Fibroblast of skin of left biceps (primary cell): ENCODE results near the gene TEX38.
"Not testable (repeated sequence)": the region's sequence is repeated elsewhere in the genome, so short reads cannot be mapped to it uniquely, and the experiment has no call there.

Experiments
- DNase-seq, 2 experiments: peaks; one replicate each; pipeline ENCODE4 v3.0.0-alpha.2; 2013; ENCODE audit warnings: low read depth in 2 of 2

The TEX38 gene

DNA sequence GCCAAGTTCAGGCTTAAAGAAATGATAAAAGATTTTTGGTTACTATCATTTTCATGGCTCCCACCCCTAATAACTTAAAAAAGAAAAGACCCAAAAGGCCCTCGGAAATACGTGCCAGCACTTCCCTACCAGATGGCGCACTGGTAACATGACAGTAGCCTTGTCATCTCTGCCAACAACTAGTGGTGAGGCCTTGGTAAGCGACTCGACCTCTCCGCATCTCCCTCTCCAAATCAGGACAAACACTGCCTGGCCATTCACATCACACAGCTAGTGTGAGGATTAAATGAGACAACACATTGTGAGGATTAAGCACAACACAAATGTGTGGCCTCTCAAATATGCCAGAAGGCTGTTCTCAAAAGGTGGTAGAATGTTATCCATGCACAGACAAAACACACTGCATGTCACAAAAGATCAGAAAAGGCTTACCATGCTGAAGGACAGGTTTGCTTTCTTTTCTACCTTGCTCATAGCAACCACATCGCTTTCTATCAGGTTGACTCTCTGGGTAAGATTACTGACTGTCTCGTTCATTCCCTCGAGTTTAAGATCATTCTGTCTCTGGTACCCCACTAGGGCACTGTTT, 16.4 kb downstream of the TEX38 start:
- no peak for DNase-seq

GRCh38 chr1:46689356-46689755, 17.7 kb downstream of the TEX38 start:
- DNase-seq = no peak

GRCh38 chr1:46689897-46690296, 18.2 kb downstream of the TEX38 start:
- no peak for DNase-seq

DNA sequence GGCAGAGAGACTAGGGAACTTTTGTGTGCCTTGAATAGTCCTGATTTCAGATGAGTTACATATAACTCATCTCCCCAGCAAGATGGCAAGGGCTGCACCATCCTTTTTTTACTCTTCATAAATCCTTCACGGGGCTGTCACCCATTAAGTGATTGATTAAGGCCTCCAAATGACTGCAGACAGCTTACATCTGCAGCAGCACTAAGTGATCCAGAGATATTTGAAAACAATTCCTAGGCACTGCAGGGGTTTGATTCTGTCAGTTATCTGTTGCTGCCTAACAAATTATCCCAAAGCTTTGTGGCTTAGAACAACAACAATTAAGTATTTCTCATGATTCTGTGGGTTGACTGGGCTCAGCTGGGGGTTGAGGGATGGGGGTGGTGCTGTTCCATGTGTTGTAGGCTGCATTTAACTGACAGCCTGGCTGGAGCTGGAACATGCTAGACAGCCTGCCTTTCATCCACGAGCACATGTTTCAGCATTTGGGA, 19.3 kb downstream of the TEX38 start:
- DNase-seq = peak in 1 of 2 experiments; percentile 13

- DNase-seq = no peak
These were observed 20.5 kb downstream of the TEX38 start for GRCh38 chr1:46691997-46692790.

DNA sequence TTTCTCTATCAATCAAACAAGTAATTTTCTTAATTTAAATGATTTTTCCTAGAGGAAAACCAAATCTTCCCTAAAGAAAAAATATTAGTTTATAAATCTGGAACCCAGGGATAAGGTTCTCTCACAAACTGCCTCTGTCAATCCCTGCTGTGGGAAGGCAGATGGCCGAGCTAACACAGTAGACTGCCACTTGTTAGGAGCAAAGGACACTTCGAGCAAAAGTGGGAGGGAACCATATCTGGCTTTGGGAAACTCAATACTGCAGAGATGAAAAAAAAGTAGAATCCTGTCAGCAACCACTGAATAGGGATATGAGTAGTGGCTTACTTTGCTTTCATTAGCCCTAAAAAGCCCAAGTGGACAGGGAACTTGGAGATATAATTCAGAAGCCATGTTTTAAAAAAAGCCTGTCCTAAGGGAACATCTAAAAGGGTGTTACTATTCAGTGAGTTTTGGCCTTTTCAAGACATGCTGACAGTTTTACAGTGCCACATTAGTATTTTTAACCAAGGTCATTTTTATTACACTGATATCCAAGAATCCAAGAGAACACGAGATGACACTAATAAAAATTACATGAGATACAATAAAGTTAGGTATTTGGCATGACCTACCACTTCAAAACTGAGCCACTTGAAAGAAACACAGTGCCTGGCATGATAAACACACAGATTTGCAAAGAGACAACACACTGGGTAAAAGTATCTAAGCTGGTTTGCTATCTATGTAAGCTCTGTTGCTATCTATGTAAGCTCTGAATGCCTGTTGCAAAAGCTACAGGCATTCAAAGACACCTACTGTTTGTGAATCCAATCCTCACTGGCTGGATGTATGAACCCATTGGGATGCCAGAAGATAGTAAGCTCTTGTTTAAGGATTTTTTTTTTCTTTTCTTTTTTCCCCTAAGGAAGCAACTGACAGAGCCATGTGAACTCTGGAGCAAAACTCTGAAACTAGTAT, 21.4 kb downstream of the TEX38 start:
- DNase-seq = no peak

DNA sequence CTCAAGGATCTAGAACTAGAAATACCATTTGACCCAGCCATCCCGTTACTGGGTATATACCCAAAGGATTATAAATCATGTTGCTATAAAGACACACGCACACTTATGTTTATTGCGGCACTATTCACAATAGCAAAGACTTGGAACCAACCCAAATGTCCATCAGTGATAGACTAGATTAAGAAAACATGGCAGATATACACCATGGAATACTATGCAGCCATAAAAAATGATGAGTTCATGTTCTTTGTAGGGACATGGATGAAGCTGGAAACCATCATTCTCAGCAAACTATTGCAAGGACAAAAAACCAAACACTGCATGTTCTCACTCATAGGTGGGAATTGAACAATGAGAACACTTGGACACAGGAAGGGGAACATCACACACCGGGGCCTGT, 23.0 kb downstream of the TEX38 start:
- DNase-seq = not testable (repeated sequence)

DNA sequence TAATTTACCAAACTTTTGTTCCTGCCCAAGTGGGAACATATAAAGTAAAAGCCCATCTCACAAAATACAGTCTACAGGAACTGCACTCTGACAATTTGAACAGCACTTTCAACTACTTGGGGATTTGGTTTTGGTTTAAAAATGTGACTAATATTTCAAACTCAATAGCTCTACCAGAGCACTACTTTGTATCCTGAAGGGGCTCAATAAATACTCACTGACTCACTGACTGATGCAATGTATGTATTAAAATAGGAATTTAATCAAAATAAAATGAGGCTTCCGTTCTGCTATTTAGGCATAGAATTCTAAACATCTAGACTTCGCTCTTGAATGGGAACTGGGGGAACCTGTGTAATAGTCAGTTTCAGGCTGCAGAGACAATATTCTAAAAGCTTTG, 25.4 kb downstream of the TEX38 start:
- DNase-seq = no peak

DNA sequence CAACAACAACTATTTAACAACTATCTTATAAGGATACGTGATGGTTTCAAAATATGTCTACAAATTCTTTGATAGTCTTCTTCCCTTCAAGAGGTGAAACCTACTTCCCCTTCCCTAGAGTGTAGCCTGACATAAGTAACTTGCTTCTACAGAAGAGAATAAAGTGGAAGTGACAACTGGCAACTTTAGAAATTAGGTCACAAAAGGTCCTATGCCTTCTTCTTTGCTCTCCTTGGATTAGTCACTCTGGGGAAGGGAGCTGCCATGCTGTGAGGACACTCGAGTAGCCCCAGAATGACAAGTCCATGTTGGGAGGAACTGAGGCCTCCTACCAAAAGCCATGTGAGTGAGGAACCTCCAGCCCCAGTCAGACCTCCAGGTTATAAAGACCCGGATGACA, 28.0 kb downstream of the TEX38 start:
- DNase-seq = no peak

- no peak for DNase-seq
These were observed 32.4 kb downstream of the TEX38 start for GRCh38 chr1:46703927-46704641.

GRCh38 chr1:46705408-46705807, 33.8 kb downstream of the TEX38 start:
- DNase-seq = no peak

GRCh38 chr1:46708121-46708520, 36.5 kb downstream of the TEX38 start:
- no peak for DNase-seq

DNA sequence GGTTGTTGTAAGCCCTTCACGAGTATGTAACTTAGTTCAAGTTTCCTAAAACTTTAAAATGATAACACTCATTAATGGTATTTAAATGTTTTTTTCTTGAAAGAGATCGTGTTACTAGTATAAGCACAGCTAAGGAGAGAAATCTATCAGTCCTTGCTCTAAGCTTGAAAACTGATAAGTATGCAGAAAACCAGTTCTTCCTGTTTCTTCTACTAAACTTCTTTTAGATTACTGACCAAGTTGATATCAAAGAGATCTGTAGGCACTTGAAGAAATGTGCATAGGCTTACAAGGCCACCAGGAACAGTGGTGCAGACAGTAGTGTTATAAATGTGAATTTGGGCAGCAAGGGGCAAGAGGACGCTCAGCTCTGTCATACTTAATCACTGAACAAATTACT, 43.3 kb downstream of the TEX38 start:
- DNase-seq = no peak

- DNase-seq = no peak
These were observed 46.0 kb downstream of the TEX38 start for GRCh38 chr1:46717654-46718053.

DNA sequence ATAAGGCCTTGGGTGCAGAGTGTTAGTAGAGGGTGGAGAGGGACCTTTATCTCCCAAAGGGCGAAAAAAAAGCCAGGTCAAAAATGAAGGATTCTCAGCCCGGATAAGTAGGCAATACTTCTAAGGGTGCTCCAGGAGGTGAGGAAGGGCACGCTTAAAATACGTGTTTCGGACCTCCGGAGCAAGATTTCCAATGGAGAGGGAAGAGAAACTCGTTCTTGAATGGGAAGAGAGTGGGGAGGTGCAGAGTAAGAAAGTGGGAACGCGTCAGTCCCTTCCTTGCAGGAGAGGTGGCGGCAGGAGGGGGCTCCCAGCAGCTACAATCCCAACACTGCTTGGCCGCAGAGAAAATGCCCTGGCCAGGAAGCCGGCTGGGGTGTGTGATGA, 46.7 kb downstream of the TEX38 start:
- no peak for DNase-seq

DNA sequence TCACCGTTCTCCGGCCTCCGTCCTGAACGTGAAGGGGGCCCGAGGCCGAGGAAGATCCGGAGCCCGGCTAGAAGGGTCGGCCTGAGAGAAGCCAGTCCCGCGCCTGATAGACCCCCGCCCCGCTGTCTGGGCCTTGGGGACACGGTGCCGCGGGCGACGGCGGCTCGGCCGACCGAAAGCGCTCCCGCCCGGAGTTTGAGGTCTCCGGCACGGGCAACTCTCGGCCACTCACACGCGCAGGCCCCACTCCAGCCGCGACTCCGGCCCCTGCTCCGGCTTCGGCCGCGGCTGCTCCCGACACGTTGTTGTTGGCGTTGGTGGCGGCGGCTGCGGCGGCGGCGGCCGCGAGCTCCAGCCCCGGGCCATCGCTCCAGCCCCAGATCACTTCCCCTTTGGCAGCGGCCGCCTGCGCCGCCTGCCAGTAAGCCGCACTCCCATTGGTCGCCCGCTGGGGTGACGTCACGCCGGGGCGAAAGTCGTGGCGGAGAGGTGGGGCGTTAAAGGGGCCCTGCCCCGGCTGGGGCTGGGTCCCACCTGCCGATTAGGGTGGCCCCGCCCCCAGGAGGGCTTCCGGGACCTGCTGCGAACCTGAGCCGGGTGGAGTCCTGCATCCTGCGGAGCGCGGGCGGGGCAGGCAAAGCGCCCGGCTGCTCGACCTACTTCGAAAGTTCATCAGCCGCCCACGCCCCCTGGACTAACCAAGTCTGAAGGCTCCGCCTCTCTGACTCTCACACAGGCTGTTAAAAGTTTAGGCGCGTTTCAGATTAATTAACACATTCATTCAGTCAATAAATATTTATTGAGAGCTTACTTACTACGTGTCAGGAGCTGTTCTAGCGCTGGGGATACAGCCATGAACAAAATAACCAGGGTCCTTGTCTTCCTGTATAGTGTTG, 47.3 kb downstream of the TEX38 start, which contains the start of gene EFCAB14:
Gene EFCAB14, minus strand, starts transcription at position 388 of the 896 bp plus-strand sequence. CDS start 1,027 bp downstream, outside the sequence.
- DNase-seq = peak; percentile 49 to 57

- no peak for DNase-seq
These were observed 48.0 kb downstream of the TEX38 start for GRCh38 chr1:46719689-46720088.

GRCh38 chr1:46720319-46720718, 48.7 kb downstream of the TEX38 start:
- not testable (repeated sequence) for DNase-seq

- DNase-seq = no peak
These were observed 49.5 kb downstream of the TEX38 start for GRCh38 chr1:46721204-46721603.

DNA sequence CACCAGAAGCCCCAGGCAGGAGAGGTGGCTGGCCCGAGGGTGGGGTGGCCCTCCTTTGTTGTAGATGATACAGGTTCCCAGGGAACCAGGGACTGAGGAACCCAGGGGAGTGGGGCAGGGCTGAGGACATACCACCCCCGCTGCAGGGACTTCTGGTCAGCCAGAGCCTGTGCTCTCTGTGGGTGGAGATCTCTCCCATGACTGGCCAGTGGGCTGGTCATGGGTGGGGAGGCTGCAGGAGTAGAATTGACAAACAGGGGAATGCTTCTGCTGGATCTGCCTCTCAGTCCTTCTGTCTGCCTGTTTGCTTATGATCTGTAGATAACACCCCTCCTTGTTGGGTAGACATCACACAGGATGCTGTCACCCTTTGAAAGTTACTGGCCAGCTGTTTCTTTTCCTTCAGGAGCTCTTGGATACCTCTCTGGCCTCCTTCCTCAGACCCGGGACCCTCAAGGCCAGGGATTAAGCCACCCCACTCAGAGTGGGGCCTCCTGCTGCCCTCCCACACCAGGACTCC, 50.1 kb downstream of the TEX38 start:
- no peak for DNase-seq
